DMS53 treated with DMSO at 0.1 percent for 48 hours (cell line): ENCODE results near the gene RAMP1.
"Not testable (repeated sequence)": the region's sequence is repeated elsewhere in the genome, so short reads cannot be mapped to it uniquely, and the experiment has no call there.

Experiments
- DNase-seq: peaks from one replicate; lab custom pipeline; 2025; ENCODE audit not compliant: unreplicated experiment; lab: John Stamatoyannopoulos, UW

Gene RAMP1

GRCh38 chr2:237859533-237860272, at the start of gene RAMP1:
Gene RAMP1 (plus strand): TSS chr2:237859623. CDS start chr2:237859676, 53 bp downstream.
- DNase-seq, result peak; percentile 59

DNA sequence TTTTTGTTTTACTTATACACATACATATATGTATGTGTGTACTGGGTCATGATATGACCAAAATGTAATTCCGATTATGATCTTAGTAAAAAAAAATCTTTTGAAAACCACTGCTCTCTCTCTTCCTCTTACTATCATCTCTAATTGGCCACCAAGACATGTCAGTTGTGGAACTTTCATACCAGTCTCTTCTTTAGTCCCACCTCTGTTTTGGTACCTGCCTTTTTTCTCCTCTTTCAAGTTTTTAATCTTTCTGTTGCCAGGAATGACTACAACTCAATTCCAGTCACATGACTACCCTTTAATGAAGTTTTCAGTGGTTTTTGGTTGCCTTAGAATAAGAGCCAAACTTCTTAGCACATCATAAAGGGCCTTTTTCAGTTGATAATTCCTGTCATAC, 43.8 kb upstream of the RAMP1 start:
- no peak for DNase-seq

DNA sequence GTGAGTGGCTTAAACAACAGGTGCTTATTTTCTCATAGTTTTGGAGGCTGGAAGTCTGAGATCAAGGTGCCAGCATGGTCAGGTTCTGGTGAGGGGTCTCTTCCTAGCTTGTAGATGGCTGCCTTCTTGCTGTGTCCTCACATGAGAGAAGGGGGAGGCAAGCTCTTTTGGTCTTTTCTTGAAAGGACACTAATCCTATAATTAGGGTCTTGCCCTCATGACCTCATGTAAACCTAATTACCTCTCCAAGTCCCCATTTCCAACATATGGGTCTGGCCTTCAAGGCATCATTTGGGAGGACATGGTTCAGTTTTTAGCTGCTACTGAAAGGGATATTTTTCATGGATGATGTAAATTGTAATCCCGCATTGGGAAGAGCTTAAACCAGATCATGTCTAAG, 42.9 kb upstream of the RAMP1 start:
- DNase-seq, result no peak

DNA sequence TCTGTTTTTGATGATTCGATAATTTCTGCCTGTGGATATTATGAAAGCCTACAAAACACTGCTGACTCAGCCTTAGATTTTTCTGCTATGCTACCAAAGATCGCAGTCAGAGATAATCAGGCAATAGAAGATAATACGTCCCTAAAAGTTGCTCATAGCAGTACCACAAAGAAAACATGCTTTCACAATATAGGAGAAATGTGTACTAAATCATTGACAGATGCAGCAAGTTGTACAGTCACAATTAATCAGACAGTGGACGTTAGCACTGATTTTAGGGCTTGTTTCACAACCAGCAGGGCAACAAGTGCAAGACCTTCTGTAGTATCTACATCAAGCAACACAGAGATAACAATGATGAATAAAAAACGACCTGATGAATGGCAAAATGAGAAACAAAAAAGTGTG, 41.4 kb upstream of the RAMP1 start:
- DNase-seq, result no peak

GRCh38 chr2:237819231-237819630, 40.2 kb upstream of the RAMP1 start:
- no peak for DNase-seq

- DNase-seq, result no peak
Observed at GRCh38 chr2:237820421-237820820, 39.0 kb upstream of the RAMP1 start.

- no peak for DNase-seq
Observed at GRCh38 chr2:237823544-237823943, 35.9 kb upstream of the RAMP1 start.

DNA sequence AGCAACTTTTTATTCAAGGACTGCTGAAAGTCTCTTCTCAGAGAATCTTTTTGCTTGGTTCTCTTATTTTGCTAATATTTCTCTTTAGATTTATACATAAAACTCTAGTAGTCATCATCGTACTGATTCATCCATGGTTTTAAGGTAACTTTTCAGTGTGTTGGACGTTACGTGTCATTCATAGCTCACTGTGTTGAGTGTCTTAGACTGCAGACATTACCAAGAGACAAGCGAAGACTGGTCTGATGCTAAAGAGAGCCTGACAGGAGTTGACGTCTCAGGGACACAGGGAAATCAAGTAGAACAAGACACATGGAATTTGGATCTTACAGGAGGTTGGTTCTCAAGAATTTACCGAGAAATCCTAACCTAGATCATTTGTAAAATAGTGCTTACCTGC, 35.3 kb upstream of the RAMP1 start:
- no peak for DNase-seq

DNA sequence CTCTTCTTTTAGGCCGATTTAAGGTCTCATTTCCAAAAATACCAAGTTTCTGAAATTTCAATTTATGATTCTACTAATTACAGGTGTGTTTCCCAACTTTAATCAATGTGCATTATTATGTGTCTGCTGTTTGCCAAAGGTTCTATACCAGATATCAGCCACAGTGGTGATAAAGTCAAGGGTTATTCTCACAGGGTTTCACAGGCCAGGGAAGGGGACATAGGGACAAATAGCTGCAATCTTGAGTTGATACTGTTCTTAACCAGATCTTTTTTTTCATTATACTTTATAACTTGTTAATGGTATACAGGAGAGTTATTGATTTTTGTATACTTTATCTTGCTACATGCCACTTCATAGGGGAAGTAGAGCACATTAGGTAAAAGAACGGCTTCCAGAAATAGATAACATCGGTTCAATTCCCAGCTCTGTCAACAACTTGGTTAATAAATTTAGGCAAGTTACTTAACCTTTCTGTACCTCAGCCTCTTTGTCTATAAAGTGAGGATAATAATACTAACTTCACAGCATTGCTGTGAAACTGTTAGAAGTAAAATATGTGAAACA, 31.9 kb upstream of the RAMP1 start:
- DNase-seq, result no peak

DNA sequence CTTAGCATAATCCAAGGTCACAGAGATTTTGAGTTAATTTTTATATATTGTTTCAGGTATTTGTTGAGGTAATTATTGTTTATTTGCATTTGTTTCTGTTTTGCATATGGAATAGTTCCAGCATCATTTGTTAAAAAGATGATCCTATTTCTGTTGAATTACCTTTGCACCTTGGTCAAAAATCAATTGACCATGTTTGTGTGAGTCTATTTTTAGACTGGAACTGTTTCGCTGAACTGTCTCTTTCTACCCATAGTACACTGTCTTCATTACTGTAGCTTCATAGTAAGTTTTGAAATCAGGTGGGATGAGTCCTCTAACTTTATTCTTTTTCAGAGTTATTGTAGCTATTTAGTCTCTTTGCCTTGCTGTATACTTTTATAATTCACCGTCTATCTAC, 28.9 kb upstream of the RAMP1 start:
- DNase-seq, result no peak

DNA sequence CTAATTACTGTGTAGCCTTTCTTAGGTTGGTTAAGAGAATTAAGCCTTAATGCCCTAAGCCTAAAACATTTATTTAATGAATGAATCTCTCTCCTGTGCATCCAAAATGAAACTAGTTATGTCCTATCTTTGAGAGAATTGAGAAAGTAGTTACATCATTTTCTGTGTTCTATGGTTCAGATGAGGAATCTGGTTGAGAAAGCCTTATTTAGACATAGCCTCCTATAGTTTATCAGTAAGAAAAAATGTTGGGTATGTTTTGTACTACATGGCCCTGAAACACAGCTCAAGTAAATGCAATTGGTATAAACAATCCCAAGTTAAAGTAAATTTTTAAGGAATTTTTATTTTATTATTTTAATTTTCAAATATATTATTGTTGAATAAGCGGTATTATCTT, 25.9 kb upstream of the RAMP1 start:
- no peak for DNase-seq

GRCh38 chr2:237835372-237835771, 24.1 kb upstream of the RAMP1 start:
- DNase-seq, result no peak

- no peak for DNase-seq
Observed at GRCh38 chr2:237841051-237841450, 18.4 kb upstream of the RAMP1 start.

GRCh38 chr2:237848940-237849339, 10.5 kb upstream of the RAMP1 start:
- not testable (repeated sequence) for DNase-seq

- DNase-seq, result no peak
Observed at GRCh38 chr2:237854295-237854694, 5.1 kb upstream of the RAMP1 start.

GRCh38 chr2:237857791-237858190, 1.6 kb upstream of the RAMP1 start:
- no peak for DNase-seq

GRCh38 chr2:237858294-237859081, 935 bp upstream of the RAMP1 start:
- peak; percentile 96 for DNase-seq

- DNase-seq, result no peak
Observed at GRCh38 chr2:237859082-237859433, 365 bp upstream of the RAMP1 start.

DNA sequence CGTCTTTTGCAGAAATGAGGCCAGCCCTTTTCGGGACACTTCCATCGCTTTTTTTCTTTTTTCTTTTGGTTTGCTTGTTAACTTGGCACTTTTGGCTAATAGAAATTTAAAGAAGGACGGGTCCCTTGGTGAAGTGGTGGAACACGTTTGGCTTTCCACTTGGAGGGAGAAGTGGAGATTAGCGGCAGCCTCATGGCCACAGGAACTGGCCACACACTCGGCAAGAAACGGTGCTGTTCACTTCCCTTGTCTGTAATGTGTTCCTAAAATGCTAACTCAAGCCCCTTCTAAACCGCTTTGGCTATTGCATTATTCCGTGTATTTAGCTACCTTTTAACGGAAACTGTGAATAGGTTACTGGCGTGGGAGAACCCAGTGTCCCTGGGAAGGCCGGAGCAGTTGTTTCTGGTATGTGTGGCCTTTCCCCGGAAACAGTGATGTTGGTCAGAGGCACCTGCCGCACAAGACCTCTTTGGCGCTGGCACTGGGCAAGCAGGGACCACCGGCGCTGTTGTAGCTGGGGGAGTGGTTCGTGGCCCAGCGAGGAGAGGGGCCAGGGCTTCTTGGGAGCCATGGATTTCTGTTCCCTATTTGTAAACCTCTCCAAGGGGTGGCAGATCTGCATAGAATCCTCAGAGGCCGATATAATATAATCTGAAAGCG, 981 bp downstream of the RAMP1 start:
- DNase-seq, result peak; percentile 80

DNA sequence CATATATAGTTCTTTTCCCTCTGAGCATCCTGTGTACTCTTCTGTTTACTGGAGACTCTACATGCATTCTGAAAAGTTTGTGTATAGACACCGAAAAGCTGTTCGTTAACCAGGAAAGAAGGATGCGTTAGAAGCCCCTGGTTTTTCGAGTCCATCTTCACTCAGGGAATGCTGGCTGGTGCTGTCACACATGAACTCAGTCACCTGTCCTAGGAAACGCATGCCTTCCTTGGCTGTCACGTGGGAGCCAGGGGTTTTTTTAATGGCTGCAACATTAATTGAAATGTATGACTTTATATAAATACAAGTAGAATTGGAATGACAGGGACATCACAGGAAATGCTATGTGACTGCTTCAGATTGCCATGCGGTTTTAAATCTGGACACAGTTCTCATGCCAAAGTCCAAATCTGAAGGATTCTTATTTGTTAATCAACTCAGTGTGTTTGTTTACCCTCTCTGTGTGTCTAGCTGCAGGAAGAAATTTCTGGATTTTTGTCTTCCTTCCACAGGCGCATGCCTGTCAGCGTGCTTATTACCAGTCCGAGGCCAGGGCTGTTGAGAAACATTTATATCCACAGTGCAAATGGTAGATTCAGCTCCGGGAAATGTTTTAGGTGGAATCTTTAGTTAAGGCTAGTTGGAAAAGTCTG, 2.6 kb downstream of the RAMP1 start:
- DNase-seq, result no peak

DNA sequence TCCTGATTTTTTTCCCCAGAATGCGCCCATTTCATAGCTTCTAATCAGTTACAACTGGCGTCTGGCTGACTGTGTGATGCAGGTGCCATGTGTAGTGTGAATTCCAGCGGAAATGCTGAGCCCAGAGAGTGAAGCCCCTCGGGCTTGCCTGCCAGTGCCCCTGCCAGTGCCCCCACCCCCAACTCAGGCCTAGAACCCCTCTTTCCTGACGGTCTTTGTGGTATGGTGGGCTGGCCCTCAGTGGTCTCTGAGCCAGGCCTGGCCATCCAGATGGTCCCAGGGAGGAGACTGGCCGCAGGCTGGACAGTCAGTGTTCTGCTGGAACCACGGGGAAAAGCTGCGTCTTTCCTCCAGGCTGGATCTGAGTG, 3.1 kb downstream of the RAMP1 start:
- no peak for DNase-seq
